A673 (cell line): ENCODE results near the gene CD6.

Experiments
- CTCF ChIP-seq: fragments of 300-800, 200-600 bp; sonication (generic); conservative IDR thresholded peaks from 2 replicates; pipeline ENCODE4 v1.5.1; 2017; ENCODE audit warnings: low read depth, mild to moderate bottlenecking, antibody characterized with exemption, low read length, moderate library complexity, mixed read lengths
- EZH2 ChIP-seq: fragments of 200-600 bp; sonication (generic); IDR thresholded peaks from 2 replicates; pipeline ENCODE4 v1.6.1; 2017; ENCODE audit warnings: borderline replicate concordance, low read depth, mild to moderate bottlenecking, mixed read lengths, antibody characterized with exemption, low read length; ENCODE audit not compliant: poor library complexity, severe bottlenecking

- no peak for TF ChIP-seq CTCF
- no peak for TF ChIP-seq EZH2
These were observed 85.5 kb downstream of the CD6 start for GRCh38 chr11:61056981-61057380.
